ENCODE data around the gene HSD17B14.

DNA sequence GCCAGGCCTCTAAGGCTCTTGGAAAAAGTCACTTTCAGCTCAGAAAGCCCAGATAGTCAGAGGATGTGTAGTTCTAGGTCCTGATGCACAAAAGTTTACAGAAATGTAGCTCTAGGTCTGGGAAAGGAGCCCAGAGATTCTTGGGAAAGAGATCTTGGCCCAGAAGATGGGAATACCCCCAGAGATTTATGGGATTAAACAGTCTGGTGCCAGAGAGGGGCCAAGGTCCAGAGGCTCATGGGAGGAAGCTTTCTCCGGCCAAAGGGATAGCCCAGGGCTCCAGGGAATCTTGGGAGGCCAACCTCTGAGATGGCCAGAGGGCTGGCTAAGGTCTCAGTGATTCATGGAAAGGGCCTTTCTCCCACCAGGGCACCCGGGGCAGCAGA is 40.6 kb downstream of the HSD17B14 start:
- TF ChIP-seq, protein P1, sequence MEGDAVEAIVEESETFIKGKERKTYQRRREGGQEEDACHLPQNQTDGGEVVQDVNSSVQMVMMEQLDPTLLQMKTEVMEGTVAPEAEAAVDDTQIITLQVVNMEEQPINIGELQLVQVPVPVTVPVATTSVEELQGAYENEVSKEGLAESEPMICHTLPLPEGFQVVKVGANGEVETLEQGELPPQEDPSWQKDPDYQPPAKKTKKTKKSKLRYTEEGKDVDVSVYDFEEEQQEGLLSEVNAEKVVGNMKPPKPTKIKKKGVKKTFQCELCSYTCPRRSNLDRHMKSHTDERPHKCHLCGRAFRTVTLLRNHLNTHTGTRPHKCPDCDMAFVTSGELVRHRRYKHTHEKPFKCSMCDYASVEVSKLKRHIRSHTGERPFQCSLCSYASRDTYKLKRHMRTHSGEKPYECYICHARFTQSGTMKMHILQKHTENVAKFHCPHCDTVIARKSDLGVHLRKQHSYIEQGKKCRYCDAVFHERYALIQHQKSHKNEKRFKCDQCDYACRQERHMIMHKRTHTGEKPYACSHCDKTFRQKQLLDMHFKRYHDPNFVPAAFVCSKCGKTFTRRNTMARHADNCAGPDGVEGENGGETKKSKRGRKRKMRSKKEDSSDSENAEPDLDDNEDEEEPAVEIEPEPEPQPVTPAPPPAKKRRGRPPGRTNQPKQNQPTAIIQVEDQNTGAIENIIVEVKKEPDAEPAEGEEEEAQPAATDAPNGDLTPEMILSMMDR (IDR thresholded peaks at IDR 0.05), result no peak
- TF ChIP-seq POLR2AphosphoS5 (IDR thresholded peaks at IDR 0.05), result peak in 1 of 4 donors; percentile 10

All from sigmoid colon (tissue), 4 donors.